NT2/D1 (cell line): ENCODE results near the gene TCERG1L.

ENCODE experiments used
- DNase-seq: peaks from one replicate; pipeline ENCODE4 v3.0.0-alpha.2; 2011; ENCODE audit warnings: low read depth, low spot score
- H3K27me3 ChIP-seq: 2 replicates; pipeline ENCODE4 v1.6.0; 2011; ENCODE audit warnings: mild to moderate bottlenecking; ENCODE audit not compliant: insufficient read length, insufficient read depth
- H3K36me3 ChIP-seq: 2 replicates; pipeline ENCODE4 v1.6.1; 2011; ENCODE audit warnings: mild to moderate bottlenecking, low read length, mixed read lengths; ENCODE audit not compliant: insufficient read depth, insufficient read length
- H3K4me1 ChIP-seq: 2 replicates; pipeline ENCODE4 v1.5.1; 2011; ENCODE audit not compliant: insufficient read depth, insufficient read length
- H3K4me3 ChIP-seq: 2 replicates; pipeline ENCODE4 v1.5.1; 2011; ENCODE audit warnings: low read depth; ENCODE audit not compliant: insufficient read length
- H3K9ac ChIP-seq: 2 replicates; pipeline ENCODE4 v1.6.0; 2011; ENCODE audit warnings: low read depth; ENCODE audit not compliant: insufficient read length
- H3K9me3 ChIP-seq: 2 replicates; pipeline ENCODE4 v1.5.1; 2011; ENCODE audit warnings: mild to moderate bottlenecking, low read length; ENCODE audit not compliant: insufficient read depth
- SUZ12 ChIP-seq: IDR thresholded peaks from 2 replicates; pipeline ENCODE4 v1.6.1; 2011; ENCODE audit not compliant: insufficient read length, insufficient read depth; ENCODE audit errors: extremely low read depth
- YY1 ChIP-seq: IDR thresholded peaks from 2 replicates; pipeline ENCODE4 v1.6.1; 2011; ENCODE audit not compliant: insufficient read length, insufficient read depth
- ZNF274 ChIP-seq: IDR thresholded peaks from 2 replicates; pipeline ENCODE4 v1.6.1; 2011; ENCODE audit warnings: mild to moderate bottlenecking, low read depth, low read length

Gene TCERG1L

GRCh38 chr10:131124945-131125344 lies 186.6 kb downstream of the TCERG1L start:
- peaks cover 15% of the 10 kb centered on the region; the same call in 1 of the 2 replicates for H3K9me3 ChIP-seq
- H3K4me3 ChIP-seq = no peak overlapping the region
- TF ChIP-seq ZNF274 = no peak
- TF ChIP-seq SUZ12 = no peak
- no peak for TF ChIP-seq YY1

DNA sequence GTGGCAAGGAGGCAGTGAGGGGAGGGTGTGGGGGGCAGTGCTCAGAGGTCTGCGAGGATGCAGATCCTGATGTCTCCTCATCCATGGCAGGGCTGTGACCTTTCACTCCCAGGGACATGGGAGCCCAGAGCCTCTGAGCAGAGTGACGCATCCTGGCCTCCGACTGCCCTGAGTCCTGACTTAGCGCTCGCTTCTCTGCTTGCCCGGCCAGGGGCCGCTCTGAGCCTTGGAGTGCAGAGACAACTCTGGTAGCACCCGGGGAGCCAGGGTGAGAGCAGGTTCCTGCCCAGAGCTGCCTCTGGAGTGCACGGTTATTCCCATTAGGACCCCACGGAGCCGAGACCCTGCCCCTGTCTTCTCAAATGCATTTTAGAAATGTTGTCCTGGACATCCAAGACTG lies 188.0 kb downstream of the TCERG1L start:
- DNase-seq = no peak
- no peak overlapping the region for H3K9ac ChIP-seq
- peaks cover 15% of the 10 kb centered on the region; the same call in 1 of the 2 replicates for H3K9me3 ChIP-seq
- peaks cover 8% of the 10 kb centered on the region for H3K4me1 ChIP-seq
- TF ChIP-seq ZNF274 (no peak), YY1 (no peak)
- H3K4me3 ChIP-seq = no peak overlapping the region
- no peaks in the 10 kb centered on the region for H3K27me3 ChIP-seq
- H3K36me3 ChIP-seq = no peaks in the 10 kb centered on the region

More at GRCh38 chr10:131124945-131125344, 186.6 kb downstream of the TCERG1L start:
- Histone ChIP-seq H3K9ac (no peak overlapping the region), H3K36me3 (no peaks in the 10 kb centered on the region), H3K27me3 (no peaks in the 10 kb centered on the region), H3K4me1 (peaks cover 8% of the 10 kb centered on the region)
- no peak for DNase-seq

DNA sequence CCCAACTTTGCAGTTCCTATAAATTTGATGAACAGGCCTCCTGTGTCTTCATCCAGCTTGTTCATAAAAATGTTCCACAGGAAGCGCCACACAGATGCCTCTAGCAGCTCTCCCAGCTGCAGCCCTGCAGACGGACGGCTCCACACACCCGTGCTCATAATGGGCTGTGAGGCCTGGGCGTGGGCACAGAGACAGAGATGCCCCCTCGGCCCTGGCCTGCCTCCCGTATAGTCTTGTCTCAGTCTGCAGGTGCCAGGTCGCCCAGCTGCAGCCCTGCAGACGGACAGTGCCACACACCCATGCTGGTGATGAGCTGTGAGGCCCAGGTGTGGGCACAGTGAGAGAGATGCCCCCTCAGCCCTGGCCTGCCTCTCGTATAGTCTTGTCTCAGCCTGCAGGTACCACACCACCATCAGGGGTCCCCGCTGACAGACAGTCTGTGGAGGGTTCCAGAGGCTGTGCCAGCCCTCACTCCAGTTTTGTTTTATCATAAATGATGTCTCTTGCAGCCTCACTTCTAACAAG lies 189.9 kb downstream of the TCERG1L start:
- Histone ChIP-seq H3K4me3 (no peak overlapping the region), H3K9ac (no peak overlapping the region), H3K4me1 (peaks cover 4% of the 10 kb centered on the region), H3K27me3 (no peaks in the 10 kb centered on the region), H3K9me3 (peaks cover 15% of the 10 kb centered on the region; the same call in 1 of the 2 replicates), H3K36me3 (no peaks in the 10 kb centered on the region)
- TF ChIP-seq YY1 (no peak), SUZ12 (no peak), ZNF274 (no peak)
- DNase-seq = no peak

- Histone ChIP-seq H3K9ac (no peak overlapping the region), H3K27me3 (no peaks in the 10 kb centered on the region), H3K4me1 (peaks cover 3% of the 10 kb centered on the region), H3K36me3 (no peaks in the 10 kb centered on the region), H3K9me3 (peaks cover 15% of the 10 kb centered on the region; the same call in 1 of the 2 replicates), H3K4me3 (no peak overlapping the region)
- DNase-seq = no peak
- TF ChIP-seq YY1 (no peak), SUZ12 (no peak), ZNF274 (no peak)
These were observed 191.7 kb downstream of the TCERG1L start for GRCh38 chr10:131119626-131120355.

GRCh38 chr10:131117416-131118212 lies 193.9 kb downstream of the TCERG1L start:
- TF ChIP-seq SUZ12 (no peak), YY1 (no peak), ZNF274 (no peak)
- H3K36me3 ChIP-seq = no peaks in the 10 kb centered on the region
- peaks cover 6% of the 10 kb centered on the region; the same call in 1 of the 2 replicates for H3K9me3 ChIP-seq
- no peak overlapping the region for H3K9ac ChIP-seq
- H3K4me1 ChIP-seq = peaks cover 3% of the 10 kb centered on the region
- no peak overlapping the region for H3K4me3 ChIP-seq
- H3K27me3 ChIP-seq = no peaks in the 10 kb centered on the region
- no peak for DNase-seq

DNA sequence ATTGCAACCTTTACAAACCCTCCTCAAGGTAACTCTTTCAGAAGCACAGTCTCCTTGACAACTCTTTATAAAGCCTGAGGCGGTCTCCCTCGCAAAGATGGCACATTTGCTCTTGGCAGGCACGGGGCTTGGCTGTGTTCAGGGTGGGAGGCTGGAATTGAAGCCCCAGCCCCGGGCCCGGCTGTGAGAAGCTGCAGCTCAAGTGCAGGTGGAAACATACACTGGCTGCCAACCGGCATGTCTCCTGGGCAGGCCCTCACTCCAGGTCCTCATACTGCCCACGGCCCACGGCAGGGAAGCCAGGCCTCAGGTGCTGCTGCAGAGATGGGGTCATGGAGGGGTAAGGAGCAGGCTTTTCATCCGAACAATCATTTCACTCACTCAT lies 194.5 kb downstream of the TCERG1L start:
- DNase-seq = no peak

More for the DNA sequence above, 194.5 kb downstream of the TCERG1L start:
- no peak overlapping the region for H3K4me3 ChIP-seq
- H3K27me3 ChIP-seq = no peaks in the 10 kb centered on the region
- no peaks in the 10 kb centered on the region for H3K36me3 ChIP-seq
- H3K4me1 ChIP-seq = peaks cover 3% of the 10 kb centered on the region
- H3K9ac ChIP-seq = no peak overlapping the region
- TF ChIP-seq SUZ12 (no peak), ZNF274 (no peak), YY1 (no peak)
- peaks cover under 1% of the 10 kb centered on the region; the same call in 1 of the 2 replicates for H3K9me3 ChIP-seq
